Measurements from ENCODE around the gene ANKMY1.

ANKMY1 gene

GRCh38 chr2:240570531-240571313 is 12.9 kb upstream of the ANKMY1 start:
- ATAC-seq = no peak
- TF ChIP-seq POU6F1 (CRISPR knock-in tag; IDR thresholded peaks at IDR 0.05; ENCODE audit: borderline replicate concordance, low read depth) (no peak), ZFP30 (CRISPR knock-in tag; IDR thresholded peaks at IDR 0.05) (no peak), RARB (CRISPR knock-in tag; IDR thresholded peaks at IDR 0.05) (no peak), CREB5 (CRISPR knock-in tag; IDR thresholded peaks at IDR 0.05; ENCODE audit: low read depth) (no peak), ESRRG (CRISPR knock-in tag; IDR thresholded peaks at IDR 0.05) (no peak), GLIS3 (CRISPR knock-in tag; IDR thresholded peaks at IDR 0.05) (no peak), TSHZ2 (CRISPR knock-in tag; IDR thresholded peaks at IDR 0.05) (no peak), ZFP3 (CRISPR knock-in tag; IDR thresholded peaks at IDR 0.05) (no peak), BACH2 (CRISPR knock-in tag; IDR thresholded peaks at IDR 0.05; ENCODE audit: borderline replicate concordance) (no peak), TOX (CRISPR knock-in tag; IDR thresholded peaks at IDR 0.05; ENCODE audit: borderline replicate concordance) (no peak), PPARA (CRISPR knock-in tag; IDR thresholded peaks at IDR 0.05; ENCODE audit: borderline replicate concordance) (no peak), TCF4 (CRISPR knock-in tag; IDR thresholded peaks at IDR 0.05; ENCODE audit: borderline replicate concordance) (no peak)
- TF ChIP-seq, protein P1, sequence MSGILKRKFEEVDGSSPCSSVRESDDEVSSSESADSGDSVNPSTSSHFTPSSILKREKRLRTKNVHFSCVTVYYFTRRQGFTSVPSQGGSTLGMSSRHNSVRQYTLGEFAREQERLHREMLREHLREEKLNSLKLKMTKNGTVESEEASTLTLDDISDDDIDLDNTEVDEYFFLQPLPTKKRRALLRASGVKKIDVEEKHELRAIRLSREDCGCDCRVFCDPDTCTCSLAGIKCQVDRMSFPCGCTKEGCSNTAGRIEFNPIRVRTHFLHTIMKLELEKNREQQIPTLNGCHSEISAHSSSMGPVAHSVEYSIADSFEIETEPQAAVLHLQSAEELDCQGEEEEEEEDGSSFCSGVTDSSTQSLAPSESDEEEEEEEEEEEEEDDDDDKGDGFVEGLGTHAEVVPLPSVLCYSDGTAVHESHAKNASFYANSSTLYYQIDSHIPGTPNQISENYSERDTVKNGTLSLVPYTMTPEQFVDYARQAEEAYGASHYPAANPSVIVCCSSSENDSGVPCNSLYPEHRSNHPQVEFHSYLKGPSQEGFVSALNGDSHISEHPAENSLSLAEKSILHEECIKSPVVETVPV (CRISPR knock-in tag; IDR thresholded peaks at IDR 0.05) = no peak

GRCh38 chr2:240569998-240570530 is 12.3 kb upstream of the ANKMY1 start:
- no peak for ATAC-seq
- TF ChIP-seq SNAI2 (CRISPR knock-in tag; IDR thresholded peaks at IDR 0.05) (no peak), POU6F1 (CRISPR knock-in tag; IDR thresholded peaks at IDR 0.05; ENCODE audit: borderline replicate concordance, low read depth) (no peak), OSR1 (CRISPR knock-in tag; IDR thresholded peaks at IDR 0.05) (no peak), ARNTL (CRISPR knock-in tag; IDR thresholded peaks at IDR 0.05; ENCODE audit: borderline replicate concordance, low read depth) (no peak), ZNF565 (CRISPR knock-in tag; conservative IDR thresholded peaks at IDR 0.05; ENCODE audit: low read depth) (no peak)

DNA sequence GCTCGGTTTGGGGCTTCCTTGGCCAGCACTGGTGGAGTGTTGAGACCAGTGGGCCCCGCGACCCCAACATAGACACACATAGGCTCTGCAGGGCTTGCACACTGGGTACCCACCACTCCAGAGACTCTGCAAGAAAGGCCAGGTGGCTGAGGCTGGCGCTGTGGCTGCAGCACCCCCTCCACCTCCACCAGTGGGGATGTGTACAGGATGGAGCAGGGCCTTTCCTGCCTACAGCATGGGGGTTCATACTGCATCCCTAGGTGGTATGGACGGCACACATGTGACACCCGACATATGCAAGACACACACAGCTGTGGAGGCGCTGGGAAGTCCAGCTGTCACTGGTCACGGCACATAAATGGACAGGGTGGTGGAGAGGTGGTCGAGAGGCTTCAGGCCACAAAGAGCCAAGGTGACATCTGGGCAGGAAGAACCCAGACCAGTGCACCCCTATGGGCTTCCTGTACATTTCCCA is 11.8 kb upstream of the ANKMY1 start:
- ATAC-seq = no peak
- no peak for TF ChIP-seq ZC3H10 (CRISPR knock-in tag; IDR thresholded peaks at IDR 0.05)
- TF ChIP-seq TCF4 (CRISPR knock-in tag; IDR thresholded peaks at IDR 0.05; ENCODE audit: borderline replicate concordance) = no peak
- TF ChIP-seq, protein P1 (CRISPR knock-in tag; IDR thresholded peaks at IDR 0.05) = no peak
- no peak for TF ChIP-seq TSHZ2 (CRISPR knock-in tag; IDR thresholded peaks at IDR 0.05)
- TF ChIP-seq PPARA (CRISPR knock-in tag; IDR thresholded peaks at IDR 0.05; ENCODE audit: borderline replicate concordance) = no peak
- TF ChIP-seq ZFP3 (CRISPR knock-in tag; IDR thresholded peaks at IDR 0.05) = no peak
- TF ChIP-seq TOX (CRISPR knock-in tag; IDR thresholded peaks at IDR 0.05; ENCODE audit: borderline replicate concordance) = no peak
- TF ChIP-seq ZNF565 (CRISPR knock-in tag; conservative IDR thresholded peaks at IDR 0.05; ENCODE audit: low read depth) = no peak
- no peak for TF ChIP-seq SNAI2 (CRISPR knock-in tag; IDR thresholded peaks at IDR 0.05)
